Measurements from ENCODE around the gene JAKMIP2. TPM values are rescaled to one million over a fixed set of nuclear protein-coding genes. Genes with fewer than 3 reads are reported as not detected.
A peak's percentile ranks its signal among the peaks of the same experiment; 100 is the strongest.
"Not testable (repeated sequence)": the region's sequence is repeated elsewhere in the genome, so short reads cannot be mapped to it uniquely, and the experiment has no call there.

The JAKMIP2 gene
- total RNA-seq, 2 experiments from 2014 or later: 4.5 to 4.9 TPM

GRCh38 chr5:147721191-147721960 is 61.2 kb downstream of the JAKMIP2 start:
- peak overlapping the region; percentile 22 for H3K4me3 Mint-ChIP-seq
- H3K36me3 Mint-ChIP-seq; H3K27ac Mint-ChIP-seq; POLR2A ChIA-PET; H3K9me3 Mint-ChIP-seq; H3K4me1 Mint-ChIP-seq; H3K27me3 Mint-ChIP-seq; DNase-seq; ATAC-seq (ENCODE audit: low read depth): not testable (repeated sequence)

GRCh38 chr5:147713550-147714295 is 68.8 kb downstream of the JAKMIP2 start:
- no peak overlapping the region for H3K27ac Mint-ChIP-seq
- no peaks in the 10 kb centered on the region for H3K9me3 Mint-ChIP-seq
- no peaks in the 10 kb centered on the region for H3K4me1 Mint-ChIP-seq
- H3K4me3 Mint-ChIP-seq: no peak overlapping the region
- H3K27me3 Mint-ChIP-seq: no peaks in the 10 kb centered on the region
- no peaks in the 10 kb centered on the region for H3K36me3 Mint-ChIP-seq
- no peak for ATAC-seq (ENCODE audit: low read depth)
- DNase-seq: no peak
- POLR2A ChIA-PET: no interaction called here

GRCh38 chr5:147712598-147712997 is 69.9 kb downstream of the JAKMIP2 start:
- Mint-ChIP-seq H3K4me1 (no peaks in the 10 kb centered on the region), H3K27me3 (no peaks in the 10 kb centered on the region), H3K27ac (no peak overlapping the region), H3K4me3 (no peak overlapping the region), H3K9me3 (no peaks in the 10 kb centered on the region), H3K36me3 (no peaks in the 10 kb centered on the region)
- POLR2A ChIA-PET: no interaction called here
- ATAC-seq (ENCODE audit: low read depth) (no peak), DNase-seq (no peak)

GRCh38 chr5:147712019-147712418 is 70.5 kb downstream of the JAKMIP2 start:
- no peaks in the 10 kb centered on the region for H3K27me3 Mint-ChIP-seq
- H3K4me1 Mint-ChIP-seq: no peaks in the 10 kb centered on the region
- POLR2A ChIA-PET: no interaction called here
- H3K27ac Mint-ChIP-seq: no peak overlapping the region
- H3K4me3 Mint-ChIP-seq: no peak overlapping the region
- no peak for DNase-seq
- H3K36me3 Mint-ChIP-seq: no peaks in the 10 kb centered on the region
- ATAC-seq (ENCODE audit: low read depth): no peak
- H3K9me3 Mint-ChIP-seq: no peaks in the 10 kb centered on the region

- no peaks in the 10 kb centered on the region for H3K36me3 Mint-ChIP-seq
- no peaks in the 10 kb centered on the region for H3K27me3 Mint-ChIP-seq
- H3K27ac Mint-ChIP-seq: no peak overlapping the region
- H3K4me1 Mint-ChIP-seq: no peaks in the 10 kb centered on the region
- no peak for ATAC-seq (ENCODE audit: low read depth)
- H3K9me3 Mint-ChIP-seq: no peaks in the 10 kb centered on the region
- POLR2A ChIA-PET: no interaction called here
- no peak for DNase-seq
- no peak overlapping the region for H3K4me3 Mint-ChIP-seq
These were observed 71.5 kb downstream of the JAKMIP2 start for GRCh38 chr5:147711019-147711418.

DNA sequence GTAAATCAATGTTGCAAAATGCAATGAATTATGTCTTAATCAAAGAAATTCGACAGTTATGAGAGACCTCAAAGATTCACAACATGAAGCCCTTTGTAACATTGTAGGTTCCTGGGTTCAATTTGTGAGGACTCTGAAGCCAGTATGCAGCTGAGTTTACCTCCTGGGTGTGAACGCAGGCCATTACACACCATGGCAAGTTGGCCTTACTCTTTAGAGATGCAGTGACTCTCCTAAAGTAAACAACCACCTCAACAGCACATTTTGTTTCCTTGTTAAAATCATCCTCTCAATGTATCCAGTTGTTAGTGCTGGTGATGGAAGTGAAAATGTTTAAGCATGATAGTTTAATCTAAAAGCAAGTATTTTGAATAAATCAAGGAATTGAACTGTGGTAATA is 73.8 kb downstream of the JAKMIP2 start:
- POLR2A ChIA-PET: no interaction called here
- H3K27ac Mint-ChIP-seq: no peak overlapping the region

DNA sequence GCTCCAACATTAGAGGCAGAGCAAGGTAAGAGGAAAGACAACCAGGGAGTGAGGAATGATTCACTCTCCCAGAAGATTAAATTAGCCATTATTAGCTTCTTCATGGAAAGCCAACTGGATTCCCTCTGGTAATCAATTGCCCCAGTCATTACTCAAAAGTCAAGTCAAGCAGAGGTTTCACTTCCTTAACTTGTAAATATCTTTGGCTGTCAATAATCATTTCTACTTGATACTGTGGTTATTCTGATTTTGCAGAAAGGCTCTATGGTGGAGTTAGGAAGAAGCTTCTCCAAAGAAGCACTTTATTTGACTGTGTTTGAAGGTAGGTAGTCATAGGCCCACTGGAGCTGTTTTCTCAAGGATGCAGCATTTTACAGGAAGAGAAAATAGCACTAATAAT is 78.0 kb downstream of the JAKMIP2 start:
- Mint-ChIP-seq H3K4me1 (no peaks in the 10 kb centered on the region), H3K36me3 (no peaks in the 10 kb centered on the region), H3K27ac (no peak overlapping the region), H3K9me3 (no peaks in the 10 kb centered on the region), H3K27me3 (no peaks in the 10 kb centered on the region), H3K4me3 (no peak overlapping the region)
- DNase-seq (no peak), ATAC-seq (ENCODE audit: low read depth) (no peak)
- POLR2A ChIA-PET: no interaction called here

More for the DNA sequence above, 73.8 kb downstream of the JAKMIP2 start:
- no peaks in the 10 kb centered on the region for H3K9me3 Mint-ChIP-seq
- H3K36me3 Mint-ChIP-seq: no peaks in the 10 kb centered on the region
- ATAC-seq (ENCODE audit: low read depth) (no peak), DNase-seq (no peak)
- H3K4me3 Mint-ChIP-seq: no peak overlapping the region
- no peaks in the 10 kb centered on the region for H3K27me3 Mint-ChIP-seq
- H3K4me1 Mint-ChIP-seq: no peaks in the 10 kb centered on the region

- Mint-ChIP-seq H3K36me3 (no peaks in the 10 kb centered on the region), H3K4me3 (no peak overlapping the region), H3K27me3 (no peaks in the 10 kb centered on the region), H3K9me3 (peaks cover 15% of the 10 kb centered on the region), H3K27ac (no peak overlapping the region), H3K4me1 (no peaks in the 10 kb centered on the region)
- POLR2A ChIA-PET: no interaction called here
- DNase-seq: no peak
- no peak for ATAC-seq (ENCODE audit: low read depth)
These were observed 81.1 kb downstream of the JAKMIP2 start for GRCh38 chr5:147701468-147701867.

GRCh38 chr5:147699496-147700088 is 82.9 kb downstream of the JAKMIP2 start:
- DNase-seq (no peak), ATAC-seq (ENCODE audit: low read depth) (no peak)
- Mint-ChIP-seq H3K9me3 (peaks cover 15% of the 10 kb centered on the region), H3K36me3 (no peaks in the 10 kb centered on the region), H3K4me3 (no peak overlapping the region), H3K27me3 (no peaks in the 10 kb centered on the region), H3K4me1 (no peaks in the 10 kb centered on the region), H3K27ac (no peak overlapping the region)
- POLR2A ChIA-PET: no interaction called here

DNA sequence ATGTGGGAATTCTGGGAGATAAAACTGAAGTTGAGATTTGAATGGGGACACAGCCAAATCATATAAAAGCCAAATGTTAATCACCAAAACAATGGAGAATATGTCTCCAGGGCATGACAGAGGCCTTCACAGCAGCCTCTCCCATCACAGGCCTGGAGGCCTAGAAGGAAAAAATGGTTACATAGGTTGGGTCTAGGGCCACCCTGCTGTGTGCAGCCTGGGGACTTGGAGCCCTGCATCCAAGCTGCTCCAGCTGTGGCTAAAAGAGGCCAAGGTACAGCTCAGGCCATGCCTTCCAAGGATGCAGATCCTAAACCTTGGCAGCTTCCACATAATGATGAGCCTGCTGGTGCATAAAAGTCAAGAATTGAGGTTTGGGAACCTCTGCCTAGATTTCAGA is 85.1 kb downstream of the JAKMIP2 start:
- Mint-ChIP-seq H3K36me3 (no peaks in the 10 kb centered on the region), H3K27ac (no peak overlapping the region), H3K4me1 (no peaks in the 10 kb centered on the region), H3K9me3 (peaks cover 15% of the 10 kb centered on the region), H3K4me3 (no peak overlapping the region), H3K27me3 (no peaks in the 10 kb centered on the region)
- no peak for ATAC-seq (ENCODE audit: low read depth)
- no peak for DNase-seq
- POLR2A ChIA-PET: no interaction called here

DNA sequence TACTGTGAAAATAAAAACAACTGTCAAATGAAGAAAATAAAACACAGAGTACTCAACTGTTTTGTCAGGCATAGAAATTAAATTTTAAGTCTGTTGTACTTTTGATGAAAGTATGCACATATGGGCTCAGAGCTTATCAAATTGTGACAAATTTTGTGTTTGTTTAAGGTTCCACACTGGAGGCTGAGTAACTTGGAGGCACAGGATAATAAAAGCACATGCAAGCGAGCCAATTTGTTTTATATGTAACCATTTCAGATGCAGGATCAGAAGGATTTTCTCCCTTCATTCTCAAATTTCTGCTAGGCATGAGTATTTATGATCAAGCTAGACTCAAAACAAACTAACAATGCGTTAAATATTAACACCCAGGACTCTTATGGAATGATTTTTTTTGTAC is 87.8 kb downstream of the JAKMIP2 start:
- Mint-ChIP-seq H3K9me3 (peaks cover 15% of the 10 kb centered on the region), H3K27ac (no peak overlapping the region), H3K36me3 (no peaks in the 10 kb centered on the region), H3K4me1 (no peaks in the 10 kb centered on the region), H3K4me3 (no peak overlapping the region), H3K27me3 (no peaks in the 10 kb centered on the region)
- POLR2A ChIA-PET: no interaction called here
- ATAC-seq (ENCODE audit: low read depth): no peak
- DNase-seq: no peak

- H3K4me1 Mint-ChIP-seq: no peaks in the 10 kb centered on the region
- no peaks in the 10 kb centered on the region for H3K36me3 Mint-ChIP-seq
- no peak overlapping the region for H3K27ac Mint-ChIP-seq
- no peaks in the 10 kb centered on the region for H3K27me3 Mint-ChIP-seq
- no peak for ATAC-seq (ENCODE audit: low read depth)
- no peak for DNase-seq
- POLR2A ChIA-PET: no interaction called here
- H3K4me3 Mint-ChIP-seq: no peak overlapping the region
- peaks cover 7% of the 10 kb centered on the region for H3K9me3 Mint-ChIP-seq
These were observed 89.3 kb downstream of the JAKMIP2 start for GRCh38 chr5:147693233-147693632.

DNA sequence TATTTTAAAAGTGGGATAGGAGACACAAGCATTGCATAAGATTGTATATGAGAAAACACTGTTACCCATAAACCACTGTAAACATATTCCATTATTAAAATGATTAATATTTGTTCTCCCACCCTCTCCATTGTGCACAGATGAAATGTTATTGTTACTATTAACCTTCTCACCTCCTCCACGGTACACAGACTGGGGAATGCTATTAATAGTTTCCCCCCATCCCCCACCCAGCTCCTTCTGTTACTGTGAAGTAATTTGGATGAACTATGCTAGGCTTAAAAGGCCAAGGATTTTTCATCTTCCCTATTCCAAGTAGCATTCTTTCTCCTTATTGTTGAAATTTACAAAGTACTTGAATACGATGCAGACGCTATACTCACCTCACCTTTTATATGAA is 91.4 kb downstream of the JAKMIP2 start:
- ATAC-seq (ENCODE audit: low read depth) (no peak), DNase-seq (no peak)
- POLR2A ChIA-PET: no interaction called here
- Mint-ChIP-seq H3K4me1 (no peaks in the 10 kb centered on the region), H3K27me3 (no peaks in the 10 kb centered on the region), H3K36me3 (no peaks in the 10 kb centered on the region), H3K9me3 (no peaks in the 10 kb centered on the region), H3K4me3 (no peak overlapping the region), H3K27ac (no peak overlapping the region)

DNA sequence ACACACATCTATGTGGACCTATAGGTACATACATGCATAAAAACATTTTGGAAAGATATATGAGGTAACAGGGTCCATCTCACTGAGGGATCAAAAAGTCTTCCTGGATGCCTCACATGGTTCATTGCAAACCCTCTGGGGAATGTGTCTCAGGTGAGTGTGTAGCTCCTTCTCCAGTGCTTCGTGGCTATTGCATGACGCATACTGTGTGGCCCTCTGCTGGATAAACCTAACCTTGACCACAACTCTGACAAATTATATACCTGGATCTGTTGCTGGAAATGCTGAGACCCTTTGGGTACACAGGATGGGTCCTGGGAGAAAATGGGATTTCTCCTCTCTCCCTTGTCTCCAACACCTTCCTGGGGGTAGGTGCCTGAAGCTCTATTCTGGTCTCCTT is 91.9 kb downstream of the JAKMIP2 start:
- Mint-ChIP-seq H3K27me3 (no peaks in the 10 kb centered on the region), H3K36me3 (no peaks in the 10 kb centered on the region), H3K9me3 (no peaks in the 10 kb centered on the region), H3K4me1 (no peaks in the 10 kb centered on the region), H3K27ac (no peak overlapping the region), H3K4me3 (no peak overlapping the region)
- ATAC-seq (ENCODE audit: low read depth) (no peak), DNase-seq (no peak)
- POLR2A ChIA-PET: no interaction called here
